Vagina (tissue), 2 donors: ENCODE results near the gene ATP6V1C2. TPM values are rescaled to one million over a fixed set of nuclear protein-coding genes. Genes with fewer than 3 reads are reported as not detected.

Experiments used
- DNase-seq, 2 donors: peaks; one replicate each; pipeline ENCODE4 v3.0.0-alpha.2; 2017; ENCODE audit errors: extremely low spot score in 2 of 2
- H3K27ac ChIP-seq: fragments of 200-600 bp; sonication (generic); one replicate; pipeline ENCODE4 v1.5.1; 2019
- H3K27me3 ChIP-seq: fragments of 200-600 bp; sonication (generic); one replicate; pipeline ENCODE4 v1.5.1; 2019
- H3K36me3 ChIP-seq, 2 donors: fragments of 200-600 bp; sonication (generic); one replicate each; pipeline ENCODE4 v1.5.1; 2017 to 2019
- H3K4me1 ChIP-seq: fragments of 200-600 bp; sonication (generic); one replicate; pipeline ENCODE4 v1.5.1; 2019
- H3K4me3 ChIP-seq, 2 donors: fragments of 200-600 bp; sonication (generic); 1 replicate in 1 of 2; 2 replicates in 1 of 2; pipeline ENCODE4 v1.5.1; 2016 to 2019
- H3K9me3 ChIP-seq: fragments of 200-600 bp; sonication (generic); one replicate; pipeline ENCODE4 v1.5.1; 2019
- POLR2A ChIP-seq, 2 donors: fragments of 450-650 bp; IDR thresholded peaks; one replicate each; pipeline ENCODE4 v1.6.1; 2017; ENCODE audit warnings: antibody characterized with exemption in 2 of 2, mild to moderate bottlenecking in 2 of 2, moderate library complexity in 2 of 2
- POLR2AphosphoS5 ChIP-seq, 2 donors: sonication (generic); formaldehyde crosslinking; IDR thresholded peaks; one replicate each; pipeline ENCODE4 v1.9.0; 2017; ENCODE audit warnings: antibody characterized with exemption in 2 of 2, mild to moderate bottlenecking in 2 of 2, low read depth in 1 of 2; ENCODE audit not compliant: insufficient read depth in 1 of 2
- intact Hi-C: fragments of 100-400 bp; cut with DNase I; formaldehyde crosslinking; loops from one replicate; pipeline ENCODE4 v1.15.1; 2023
- total RNA-seq: library from RNA; depleted of rRNA; stranded (reverse); fragments of >200 nt; gene quantifications from one replicate; pipeline ENCODE4 v1.2.3, GENCODE V29; 2016
- TF ChIP-seq, protein P1 (sequence below), 3 experiments: fragments of 450-650 bp in 2 of 3; fragments of 200-600 bp in 1 of 3; sonication (generic) in 1 of 3; IDR thresholded peaks; one replicate each; pipeline ENCODE4 v1.5.1; 2017 to 2019; ENCODE audit warnings: antibody characterized with exemption in 3 of 3, mild to moderate bottlenecking in 2 of 3, moderate library complexity in 2 of 3

ATP6V1C2 gene
- total RNA-seq, 1 donor from 2014 or later: 134 TPM

DNA sequence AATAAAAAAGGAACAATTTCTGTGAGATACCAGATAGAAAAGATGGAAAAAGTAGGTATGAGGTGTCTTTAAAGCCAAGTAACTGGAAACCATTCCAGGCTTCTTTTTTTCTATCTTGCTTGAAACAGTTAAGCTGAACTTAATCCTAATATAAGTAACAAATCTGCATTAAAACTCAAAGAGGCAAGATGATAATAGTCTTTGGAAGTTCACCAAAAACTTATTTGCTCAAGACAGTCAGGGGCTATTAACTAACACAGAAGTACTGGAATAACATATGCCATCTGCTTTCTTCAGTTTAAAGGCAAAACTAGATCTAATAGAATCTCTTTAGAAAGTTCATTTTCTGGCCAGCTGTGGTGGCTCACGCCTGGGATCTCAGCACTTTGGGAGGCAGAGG is 72.4 kb downstream of the ATP6V1C2 start:
- DNase-seq: no peak
- Histone ChIP-seq H3K4me1 (no peaks in the 10 kb centered on the region), H3K9me3 (no peaks in the 10 kb centered on the region), H3K27ac (no peak overlapping the region), H3K36me3 (peaks cover 0 to 73% of the 10 kb centered on the region in 2 donors), H3K4me3 (no peak overlapping the region), H3K27me3 (no peaks in the 10 kb centered on the region)
- intact Hi-C loops: no loop called here
- TF ChIP-seq, protein P1, sequence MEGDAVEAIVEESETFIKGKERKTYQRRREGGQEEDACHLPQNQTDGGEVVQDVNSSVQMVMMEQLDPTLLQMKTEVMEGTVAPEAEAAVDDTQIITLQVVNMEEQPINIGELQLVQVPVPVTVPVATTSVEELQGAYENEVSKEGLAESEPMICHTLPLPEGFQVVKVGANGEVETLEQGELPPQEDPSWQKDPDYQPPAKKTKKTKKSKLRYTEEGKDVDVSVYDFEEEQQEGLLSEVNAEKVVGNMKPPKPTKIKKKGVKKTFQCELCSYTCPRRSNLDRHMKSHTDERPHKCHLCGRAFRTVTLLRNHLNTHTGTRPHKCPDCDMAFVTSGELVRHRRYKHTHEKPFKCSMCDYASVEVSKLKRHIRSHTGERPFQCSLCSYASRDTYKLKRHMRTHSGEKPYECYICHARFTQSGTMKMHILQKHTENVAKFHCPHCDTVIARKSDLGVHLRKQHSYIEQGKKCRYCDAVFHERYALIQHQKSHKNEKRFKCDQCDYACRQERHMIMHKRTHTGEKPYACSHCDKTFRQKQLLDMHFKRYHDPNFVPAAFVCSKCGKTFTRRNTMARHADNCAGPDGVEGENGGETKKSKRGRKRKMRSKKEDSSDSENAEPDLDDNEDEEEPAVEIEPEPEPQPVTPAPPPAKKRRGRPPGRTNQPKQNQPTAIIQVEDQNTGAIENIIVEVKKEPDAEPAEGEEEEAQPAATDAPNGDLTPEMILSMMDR (IDR thresholded peaks at IDR 0.05): no peak
- TF ChIP-seq POLR2A (IDR thresholded peaks at IDR 0.05) (no peak), POLR2AphosphoS5 (IDR thresholded peaks at IDR 0.05; ENCODE audit: insufficient read depth in 1 of 2, low read depth in 1 of 2) (no peak)

DNA sequence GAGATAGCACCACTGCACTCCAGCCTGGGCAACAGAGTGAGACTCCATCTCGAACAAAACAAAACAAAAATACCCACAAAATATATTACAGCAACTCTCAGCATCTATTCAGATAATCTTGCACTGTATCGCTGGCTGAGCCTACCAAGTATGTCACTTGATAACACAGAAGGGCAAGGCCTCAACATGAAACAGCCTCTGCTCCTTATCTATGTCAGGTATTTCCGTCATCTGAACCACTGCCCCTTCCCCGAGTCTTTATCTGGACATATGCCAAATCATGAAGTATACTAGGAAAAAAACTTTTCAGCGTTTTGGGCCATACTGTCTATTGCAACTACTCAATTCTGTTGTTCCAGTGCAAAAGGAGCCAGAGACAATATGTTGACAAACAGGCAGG is 73.4 kb downstream of the ATP6V1C2 start:
- Histone ChIP-seq H3K27ac (no peak overlapping the region), H3K27me3 (no peaks in the 10 kb centered on the region), H3K4me3 (no peak overlapping the region), H3K4me1 (no peaks in the 10 kb centered on the region), H3K36me3 (peaks cover 0 to 62% of the 10 kb centered on the region in 2 donors), H3K9me3 (no peaks in the 10 kb centered on the region)
- TF ChIP-seq, protein P1 (IDR thresholded peaks at IDR 0.05): no peak
- TF ChIP-seq POLR2AphosphoS5 (IDR thresholded peaks at IDR 0.05; ENCODE audit: insufficient read depth in 1 of 2, low read depth in 1 of 2): no peak
- TF ChIP-seq POLR2A (IDR thresholded peaks at IDR 0.05): no peak
- DNase-seq: no peak
- intact Hi-C loops: no loop called here

GRCh38 chr2:10795508-10796046 is 74.1 kb downstream of the ATP6V1C2 start:
- Histone ChIP-seq H3K4me3 (no peak overlapping the region), H3K4me1 (no peaks in the 10 kb centered on the region), H3K36me3 (peaks cover 0 to 55% of the 10 kb centered on the region in 2 donors), H3K9me3 (no peaks in the 10 kb centered on the region), H3K27ac (no peak overlapping the region), H3K27me3 (no peaks in the 10 kb centered on the region)
- TF ChIP-seq POLR2AphosphoS5 (IDR thresholded peaks at IDR 0.05; ENCODE audit: insufficient read depth in 1 of 2, low read depth in 1 of 2) (no peak), POLR2A (IDR thresholded peaks at IDR 0.05) (no peak)
- TF ChIP-seq, protein P1 (IDR thresholded peaks at IDR 0.05): no peak
- intact Hi-C loops: no loop called here
- no peak for DNase-seq

- no peaks in the 10 kb centered on the region for H3K4me1 ChIP-seq
- H3K9me3 ChIP-seq: no peaks in the 10 kb centered on the region
- H3K36me3 ChIP-seq: peaks cover 0 to 44% of the 10 kb centered on the region in 2 donors
- intact Hi-C loops: no loop called here
- no peak overlapping the region for H3K27ac ChIP-seq
- no peak overlapping the region for H3K4me3 ChIP-seq
- H3K27me3 ChIP-seq: no peaks in the 10 kb centered on the region
- TF ChIP-seq POLR2AphosphoS5 (IDR thresholded peaks at IDR 0.05; ENCODE audit: insufficient read depth in 1 of 2, low read depth in 1 of 2) (no peak), POLR2A (IDR thresholded peaks at IDR 0.05) (no peak)
- TF ChIP-seq, protein P1 (IDR thresholded peaks at IDR 0.05): no peak
- no peak for DNase-seq
Observed at GRCh38 chr2:10796703-10797102, 75.3 kb downstream of the ATP6V1C2 start.

DNA sequence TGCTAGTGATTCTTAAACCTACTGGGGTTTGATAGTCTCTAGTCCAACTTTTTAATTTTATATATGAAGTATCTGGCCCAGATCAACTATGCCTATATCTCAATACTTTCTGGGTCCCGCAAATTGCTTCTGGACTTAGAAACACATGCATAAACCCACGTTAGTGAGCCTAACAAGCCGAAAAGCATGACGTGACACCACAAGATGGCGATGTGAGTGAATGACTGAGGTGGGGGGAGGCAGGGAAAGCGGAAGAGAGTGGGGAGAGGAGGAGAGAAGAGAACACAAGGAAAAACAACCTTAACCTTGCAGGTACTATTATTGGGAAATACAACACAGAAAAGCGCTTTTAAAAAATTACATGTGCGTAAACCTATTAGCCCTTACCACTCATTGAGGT is 77.4 kb downstream of the ATP6V1C2 start:
- no peaks in the 10 kb centered on the region for H3K27me3 ChIP-seq
- H3K27ac ChIP-seq: no peak overlapping the region
- H3K36me3 ChIP-seq: peaks cover 0 to 24% of the 10 kb centered on the region in 2 donors
- H3K9me3 ChIP-seq: no peaks in the 10 kb centered on the region
- DNase-seq: no peak
- intact Hi-C loops: no loop called here
- no peaks in the 10 kb centered on the region for H3K4me1 ChIP-seq
- TF ChIP-seq, protein P1 (IDR thresholded peaks at IDR 0.05): no peak
- TF ChIP-seq POLR2A (IDR thresholded peaks at IDR 0.05): no peak
- TF ChIP-seq POLR2AphosphoS5 (IDR thresholded peaks at IDR 0.05; ENCODE audit: insufficient read depth in 1 of 2, low read depth in 1 of 2): no peak
- H3K4me3 ChIP-seq: no peak overlapping the region
